H54 (cell line): Measurements from ENCODE around the gene PCCA.
"Not testable (repeated sequence)": the region's sequence is repeated elsewhere in the genome, so short reads cannot be mapped to it uniquely, and the experiment has no call there.

Experiments used
- DNase-seq: peaks from one replicate; pipeline ENCODE4 v3.0.0; 2011; ENCODE audit warnings: low spot score, mixed read lengths; ENCODE audit not compliant: insufficient read length
- FAIRE-seq: peaks from 3 replicates; lab custom pipeline; 2011; peaks lifted over from hg19 to GRCh38; lab: Jason Lieb, UNC
- POLR2A ChIP-seq: IDR thresholded peaks from 2 replicates; pipeline ENCODE4 v1.6.1; 2011; ENCODE audit warnings: low read depth, mild to moderate bottlenecking, low read length

PCCA gene

DNA sequence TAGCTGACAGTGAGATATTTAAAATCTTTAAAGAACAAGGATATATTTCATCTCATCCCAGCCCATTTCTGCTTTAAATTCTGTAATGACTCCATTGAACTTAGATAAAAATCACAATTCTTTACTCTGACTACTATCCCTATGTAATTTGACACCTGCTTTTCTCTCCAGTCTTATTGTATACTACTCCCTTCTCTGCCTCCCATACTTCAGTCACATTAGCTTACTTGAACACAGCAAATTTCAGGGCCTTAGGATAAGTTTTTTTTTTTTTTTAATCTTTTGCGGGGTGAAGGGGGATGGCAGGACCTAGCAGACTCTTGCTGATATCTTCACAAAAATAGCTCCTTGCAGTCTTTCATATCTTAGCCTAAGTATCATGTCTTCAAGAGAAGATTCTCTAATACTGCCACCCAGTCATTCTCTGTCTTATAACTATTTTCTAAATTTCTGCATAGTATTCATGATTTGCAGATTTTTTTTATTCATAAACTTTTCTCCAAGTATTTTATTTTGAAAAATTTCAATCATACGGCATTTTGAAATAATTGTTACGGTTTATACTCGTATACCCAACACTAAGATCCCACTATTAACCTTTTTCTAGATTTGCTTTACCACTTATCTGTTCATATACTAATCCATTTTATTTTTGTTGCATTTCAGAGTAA is 151.4 kb downstream of the PCCA start:
- FAIRE-seq (peak; percentile 45), DNase-seq (no peak)
- TF ChIP-seq POLR2A = no peak

DNA sequence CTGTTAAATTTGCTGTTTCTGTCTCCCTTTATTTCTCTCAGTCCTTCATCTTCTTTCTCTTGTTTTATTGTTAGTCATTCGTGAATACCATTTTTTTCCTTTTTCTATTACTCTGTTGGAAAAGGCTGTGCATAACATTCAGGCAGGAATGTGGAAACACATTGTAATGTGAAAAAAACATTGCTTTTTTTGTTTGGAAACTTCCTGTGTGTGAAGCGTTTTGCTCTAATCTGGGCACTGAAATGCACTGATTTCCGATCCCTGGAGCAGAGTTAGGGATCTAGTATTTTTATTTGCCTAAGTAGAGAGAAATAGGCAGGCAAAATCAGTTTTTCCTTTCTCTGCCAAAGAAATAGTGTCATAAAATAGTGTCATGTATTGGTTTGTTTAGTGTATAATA is 155.5 kb downstream of the PCCA start:
- TF ChIP-seq POLR2A = no peak
- FAIRE-seq (peak; percentile 89), DNase-seq (no peak)

DNA sequence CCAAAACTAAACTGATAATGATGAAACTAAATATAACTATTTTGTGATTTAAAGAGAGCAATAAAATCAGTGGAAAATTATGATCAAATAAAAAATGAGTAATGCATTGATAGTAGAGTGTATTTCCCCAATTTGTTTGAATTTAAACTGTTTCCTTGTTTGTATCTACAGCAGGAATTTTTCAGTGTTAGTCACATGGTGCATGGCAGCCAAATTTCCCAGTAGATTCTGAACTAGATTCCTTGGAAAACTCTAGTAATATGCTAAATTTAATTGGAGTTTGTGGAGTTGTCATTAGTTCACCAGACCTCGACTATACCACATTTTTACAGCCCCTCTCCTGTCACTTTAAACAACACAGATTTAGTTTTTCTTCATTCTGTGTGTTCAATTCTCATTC is 156.2 kb downstream of the PCCA start:
- TF ChIP-seq POLR2A = no peak
- FAIRE-seq = peak; percentile 94
- DNase-seq = no peak

DNA sequence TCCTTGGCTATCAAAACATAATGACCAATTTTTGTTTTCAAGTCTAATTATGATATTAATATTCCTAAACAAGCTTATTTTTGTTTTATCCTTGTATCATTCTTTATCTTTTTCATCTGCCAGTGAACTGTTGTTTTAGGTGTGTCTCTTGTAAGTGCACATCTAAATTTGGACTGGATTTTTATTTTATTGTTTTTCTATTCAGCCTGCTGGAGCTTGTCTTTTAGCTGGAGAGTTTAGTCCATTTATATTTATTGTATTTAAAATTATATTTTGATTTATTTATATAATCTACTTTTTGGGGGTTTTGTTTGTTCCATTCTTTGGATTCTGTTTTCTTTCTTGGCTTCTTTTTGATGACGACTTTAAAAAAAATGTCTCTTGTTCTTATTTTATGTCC is 159.0 kb downstream of the PCCA start:
- DNase-seq (no peak), FAIRE-seq (no peak)
- TF ChIP-seq POLR2A = no peak

DNA sequence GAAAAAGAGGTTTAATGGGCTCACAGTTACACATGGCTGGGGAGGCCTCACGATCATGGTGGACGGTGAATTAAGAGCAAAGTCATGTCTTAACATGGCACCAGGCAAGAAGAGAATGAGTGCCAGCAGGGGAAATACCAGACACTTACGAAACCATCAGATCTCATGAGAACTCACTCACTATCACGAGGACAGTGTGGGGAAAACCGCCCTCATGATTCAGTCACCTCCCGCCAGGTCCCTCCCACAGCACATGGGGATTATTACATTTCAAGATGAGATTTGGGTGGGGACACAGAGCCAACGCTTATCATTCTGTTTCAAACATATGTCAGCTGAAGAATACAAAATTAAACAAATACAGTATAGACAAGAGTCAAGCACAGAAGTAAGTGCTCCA is 165.1 kb downstream of the PCCA start:
- FAIRE-seq (peak; percentile 84), DNase-seq (no peak)

DNA sequence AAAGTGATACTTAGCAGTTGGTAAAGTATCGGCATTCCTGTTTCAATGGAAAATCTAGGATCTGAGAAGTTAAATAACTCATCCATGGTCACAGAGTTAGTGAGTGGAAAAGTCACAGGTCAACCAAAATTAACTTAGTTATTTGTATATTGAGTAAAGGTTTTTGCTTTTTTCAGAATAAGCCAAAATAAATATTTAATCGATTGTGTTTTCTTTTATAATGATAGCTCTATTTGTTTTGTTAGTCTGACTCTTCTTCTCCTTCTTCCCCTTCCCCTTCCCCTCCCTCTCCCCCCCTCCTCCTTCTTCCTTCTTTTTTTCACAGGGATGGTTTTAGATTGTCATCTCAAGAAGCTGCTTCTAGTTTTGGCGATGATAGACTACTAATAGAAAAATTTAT is 173.5 kb downstream of the PCCA start:
- no peak for FAIRE-seq
- no peak for TF ChIP-seq POLR2A
- DNase-seq = no peak

More for the DNA sequence above, 165.1 kb downstream of the PCCA start:
- TF ChIP-seq POLR2A = no peak

DNA sequence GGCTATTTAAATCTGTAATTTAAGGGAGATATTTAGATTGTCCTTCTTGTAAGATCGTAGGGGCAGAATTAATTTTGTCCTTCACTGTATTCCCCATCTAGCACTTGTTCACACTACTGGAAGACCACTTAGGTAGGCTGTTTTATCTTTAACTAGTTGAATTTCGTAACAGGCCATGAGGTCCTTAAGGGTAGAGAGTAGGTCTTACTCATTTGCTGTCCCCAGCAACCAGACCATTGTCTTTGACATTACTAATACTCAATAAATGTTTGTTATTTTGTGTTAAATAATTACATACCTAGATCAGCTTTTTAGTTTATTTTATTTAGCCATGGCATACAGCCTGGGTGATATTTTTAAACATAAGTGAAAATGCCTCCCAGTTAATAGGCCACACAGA is 177.1 kb downstream of the PCCA start:
- DNase-seq = no peak
- FAIRE-seq = peak; percentile 57
- no peak for TF ChIP-seq POLR2A

DNA sequence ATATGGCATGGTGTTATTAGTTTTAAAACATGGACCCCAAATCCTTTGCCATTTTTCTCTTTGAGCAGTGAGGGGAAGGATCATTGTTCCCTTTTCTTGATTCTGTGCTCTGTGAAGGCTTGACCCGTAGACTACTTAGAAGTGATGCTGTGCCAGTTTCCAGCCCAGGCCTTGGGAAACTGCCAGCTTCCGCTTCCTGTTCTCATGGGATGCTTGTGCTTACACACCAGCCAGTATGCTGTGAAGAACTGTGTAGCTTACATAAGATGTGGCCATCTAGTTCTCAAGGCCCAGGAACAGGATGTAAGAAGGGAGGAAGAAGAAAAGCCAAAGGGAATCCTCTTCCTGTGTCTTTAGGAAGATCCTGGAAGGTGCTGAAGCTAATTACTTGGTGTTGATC is 180.9 kb downstream of the PCCA start:
- TF ChIP-seq POLR2A = no peak
- FAIRE-seq (peak; percentile 99), DNase-seq (peak; percentile 26)

DNA sequence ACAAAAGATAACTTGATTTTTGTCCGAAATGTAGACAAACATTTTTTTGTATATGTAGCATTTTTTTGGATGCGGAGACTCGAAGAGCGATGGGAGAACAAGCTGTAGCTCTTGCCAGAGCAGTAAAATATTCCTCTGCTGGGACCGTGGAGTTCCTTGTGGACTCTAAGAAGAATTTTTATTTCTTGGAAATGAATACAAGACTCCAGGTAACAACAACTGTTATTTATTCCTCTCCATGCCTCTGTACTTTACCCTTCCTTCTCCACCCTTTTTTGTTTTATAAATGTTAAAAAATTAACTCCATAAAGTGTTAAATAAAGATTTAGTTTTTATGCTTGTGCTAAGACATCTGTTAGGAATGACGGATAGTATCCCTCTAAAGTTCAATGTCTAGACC is 184.2 kb downstream of the PCCA start:
- FAIRE-seq = peak; percentile 43
- no peak for TF ChIP-seq POLR2A

DNA sequence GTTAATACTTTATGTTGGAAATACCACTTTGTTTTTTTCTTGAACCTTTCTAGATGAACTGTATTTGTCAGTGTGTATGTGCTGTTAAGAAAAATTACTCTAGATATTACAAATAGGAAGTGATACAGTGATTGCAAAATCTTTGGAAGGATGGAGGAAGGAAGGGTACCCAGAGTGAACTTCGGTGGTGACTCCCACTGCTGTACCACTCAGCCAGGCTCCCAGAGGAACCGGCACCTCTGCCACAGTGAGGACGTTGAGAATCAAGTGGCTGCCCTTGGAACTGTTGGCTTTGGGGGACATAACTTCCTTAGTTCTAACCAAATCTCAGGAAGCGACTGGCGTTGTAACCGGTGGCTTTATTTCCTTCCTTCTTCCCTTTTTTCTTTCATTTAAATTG is 184.7 kb downstream of the PCCA start:
- no peak for TF ChIP-seq POLR2A
- DNase-seq (no peak), FAIRE-seq (peak; percentile 41)

More for the DNA sequence above, 184.2 kb downstream of the PCCA start:
- no peak for DNase-seq

DNA sequence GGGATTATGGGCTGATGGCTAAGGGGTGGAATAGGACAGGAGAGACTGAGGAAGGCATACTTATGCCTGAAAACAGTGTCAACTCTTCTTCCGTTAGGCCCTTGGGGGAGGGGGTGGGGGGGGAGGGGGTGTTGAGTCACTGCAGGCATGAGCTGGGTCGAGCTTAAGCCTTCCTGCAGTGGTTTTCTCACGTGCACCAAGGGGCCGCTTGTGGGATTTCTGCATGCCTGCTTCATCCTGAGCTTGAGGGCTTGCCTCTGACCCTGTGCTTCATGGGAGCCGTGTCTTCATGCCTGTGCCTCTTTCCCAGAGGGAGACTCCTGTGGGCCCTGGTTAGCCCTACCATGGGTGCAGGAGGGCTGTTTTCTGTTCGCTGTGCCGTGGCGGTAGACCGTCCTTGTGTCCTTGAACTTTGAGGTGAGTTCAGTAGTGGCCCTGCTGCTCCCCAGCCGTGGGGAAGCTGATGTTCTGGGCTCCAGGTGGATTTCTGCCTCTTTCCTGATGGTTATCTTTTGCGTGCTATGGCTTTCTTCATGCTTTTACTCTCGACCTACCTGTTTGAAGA is 186.1 kb downstream of the PCCA start:
- peak; percentile 85 for FAIRE-seq
- no peak for TF ChIP-seq POLR2A
- no peak for DNase-seq

DNA sequence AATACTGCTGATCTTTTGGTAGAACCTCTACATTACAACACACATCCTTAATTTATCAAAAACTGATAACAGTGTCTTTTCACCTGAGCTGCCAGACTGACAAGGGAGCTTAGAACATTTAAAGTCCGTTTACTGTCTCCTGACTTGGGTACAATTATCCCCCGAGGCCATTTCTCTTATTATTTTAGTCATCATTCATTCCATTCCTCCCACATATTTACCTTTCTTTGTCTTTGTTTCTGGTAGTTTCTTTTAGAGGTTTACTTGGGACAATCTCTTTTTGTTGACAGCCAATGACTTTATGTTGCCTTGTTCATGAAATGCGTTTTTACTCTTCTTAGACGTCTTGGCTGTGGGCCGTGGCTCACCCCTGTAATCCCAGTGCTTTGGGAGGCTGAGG is 186.9 kb downstream of the PCCA start:
- FAIRE-seq = peak; percentile 75
- no peak for TF ChIP-seq POLR2A
- no peak for DNase-seq

DNA sequence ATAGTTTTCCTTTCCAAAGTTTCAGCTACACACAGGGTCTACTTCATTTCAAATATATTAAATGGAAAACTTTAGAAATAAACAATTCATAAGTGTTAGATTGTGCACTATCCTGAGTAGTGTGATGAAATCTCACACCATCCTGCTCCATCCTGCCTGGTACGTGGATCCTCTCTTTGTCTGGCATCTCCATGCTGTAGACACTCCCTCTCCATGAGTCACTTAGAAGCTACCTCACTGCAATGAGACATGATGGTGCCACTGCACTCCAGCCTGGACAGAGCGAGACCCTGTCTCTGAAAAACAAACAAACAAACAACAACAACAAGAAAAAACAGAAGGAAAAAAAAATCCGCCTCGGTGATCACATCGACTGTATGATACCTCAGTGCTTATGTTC is 191.8 kb downstream of the PCCA start:
- FAIRE-seq (no peak), DNase-seq (peak; percentile 15)
- no peak for TF ChIP-seq POLR2A

DNA sequence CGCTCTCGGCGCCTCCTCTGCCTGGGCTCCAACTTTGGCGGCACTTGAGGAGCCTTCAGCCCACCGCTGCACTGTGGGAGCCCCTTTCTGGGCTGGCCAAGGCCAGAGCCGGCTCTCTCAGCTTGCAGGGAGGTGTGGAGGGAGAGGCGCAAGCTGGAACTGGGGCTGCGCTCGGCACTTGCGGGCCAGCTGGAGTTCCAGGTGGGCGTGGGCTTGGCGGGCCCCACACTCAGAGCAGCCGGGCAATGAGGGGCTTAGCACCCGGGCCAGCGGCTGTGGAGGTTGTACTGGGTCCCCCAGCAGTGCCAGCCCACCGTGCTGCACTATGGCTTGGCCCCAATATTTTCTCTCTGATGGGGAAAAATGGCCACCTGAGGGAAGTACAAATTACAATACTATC is 193.4 kb downstream of the PCCA start:
- not testable (repeated sequence) for FAIRE-seq, DNase-seq

DNA sequence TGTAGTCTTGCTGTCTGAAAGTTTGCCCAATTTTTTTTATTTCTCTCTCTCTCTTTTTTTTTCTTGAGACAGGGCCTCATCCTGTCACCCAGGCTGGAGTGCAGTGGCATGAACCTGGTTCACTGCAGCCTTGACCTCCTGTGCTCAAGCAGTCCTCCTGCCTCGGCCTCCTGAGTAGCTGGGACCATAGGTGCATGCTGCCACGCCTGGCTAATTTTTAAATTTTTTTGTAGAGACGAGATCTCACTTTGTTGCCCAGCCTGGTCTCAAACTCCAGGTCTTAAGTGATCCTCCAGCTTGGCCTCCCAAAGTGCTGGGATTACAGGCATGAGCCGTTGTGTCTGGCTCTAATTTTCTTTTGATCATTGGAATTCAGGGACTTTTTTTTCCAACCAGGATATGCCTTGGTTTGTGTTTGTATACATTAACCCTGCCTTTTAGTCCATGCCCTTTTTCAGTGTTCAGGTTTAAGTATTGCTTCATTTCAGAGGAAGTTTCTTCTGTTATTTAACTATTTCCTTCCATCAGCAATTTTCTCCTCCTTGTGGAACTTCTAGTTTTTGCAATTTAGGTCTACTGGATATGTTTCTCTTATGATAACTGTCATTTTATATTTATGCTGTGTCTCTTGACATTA is 201.4 kb downstream of the PCCA start:
- DNase-seq = no peak
- no peak for TF ChIP-seq POLR2A
- peak; percentile 84 for FAIRE-seq

DNA sequence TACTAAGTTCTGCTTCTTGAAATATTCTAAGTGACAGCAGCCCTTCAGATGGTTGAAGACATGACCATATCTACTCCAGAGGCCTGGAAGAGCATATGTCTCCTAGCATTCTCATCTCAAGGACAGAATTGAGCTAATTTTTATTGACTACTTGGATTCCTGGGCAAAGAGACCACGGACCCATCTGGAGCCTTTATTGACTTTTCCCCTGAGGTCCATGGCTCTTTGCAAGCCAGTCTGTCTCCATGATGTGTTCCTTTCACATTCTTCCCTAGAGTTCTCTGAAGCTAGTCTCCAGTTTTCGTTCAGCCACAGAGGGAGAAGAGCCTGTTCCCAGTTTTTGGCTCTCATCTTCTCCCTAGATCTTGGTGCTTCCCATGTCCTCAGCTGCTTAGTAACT is 202.7 kb downstream of the PCCA start:
- DNase-seq = no peak
- FAIRE-seq = peak; percentile 82
- no peak for TF ChIP-seq POLR2A
